ENCODE results near the gene BET1L. TPM values are rescaled to one million over a fixed set of nuclear protein-coding genes. Genes with fewer than 3 reads are reported as not detected.
"Not testable (repeated sequence)": the region's sequence is repeated elsewhere in the genome, so short reads cannot be mapped to it uniquely, and the experiment has no call there.

Gene BET1L, protein sequence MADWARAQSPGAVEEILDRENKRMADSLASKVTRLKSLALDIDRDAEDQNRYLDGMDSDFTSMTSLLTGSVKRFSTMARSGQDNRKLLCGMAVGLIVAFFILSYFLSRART
- 20.8 and 22.6 TPM in 2 replicates for total RNA-seq (2014; rRNA removed; shearing (Covaris generic))

DNA sequence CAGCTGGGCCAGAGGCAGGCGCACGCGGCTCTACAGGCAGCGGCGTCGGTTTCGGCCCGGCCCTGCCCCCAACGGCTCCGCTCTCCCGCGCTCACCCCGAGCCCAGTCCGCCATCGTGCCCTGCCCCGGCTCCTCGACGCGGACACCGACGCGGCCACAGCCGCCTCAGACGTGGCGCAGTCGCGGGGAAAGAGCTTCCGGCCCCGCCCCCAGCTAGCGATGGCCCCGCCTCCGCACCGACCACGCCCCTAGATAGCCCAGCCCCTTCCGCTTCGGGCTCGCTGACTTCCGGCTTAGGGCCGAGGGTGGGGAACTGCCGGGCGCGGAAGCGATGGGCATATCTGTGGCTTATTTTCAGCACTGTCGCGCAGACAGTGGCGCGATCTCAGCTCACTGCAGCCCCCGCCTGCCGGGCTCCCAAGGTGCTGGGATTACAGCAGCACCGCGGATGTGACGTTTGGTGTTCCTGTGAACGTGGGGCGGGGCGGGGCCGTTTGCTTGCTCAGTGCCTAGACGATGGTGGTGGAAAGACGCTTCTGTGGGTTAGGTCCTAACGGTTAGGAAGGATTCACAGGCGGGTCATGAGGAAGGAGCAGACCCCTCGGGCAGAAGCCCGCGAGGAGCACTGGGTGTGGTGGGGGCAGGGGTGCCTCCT is at the start of gene BET1L, which contains the start of gene RIC8A:
BET1L (minus strand) TSS at position 192 of the 655 bp plus-strand sequence; CDS start at position 114, 78 bp downstream.
RIC8A (plus strand) TSS at position 501 of the 655 bp plus-strand sequence. CDS start 1,147 bp downstream, outside the sequence.
- Histone ChIP-seq H3K27ac (peak within 1 kb of the TSS; percentile 66), H3K36me3 (peaks cover 30% of the 10 kb centered on the region), H3K27me3 (no peaks in the 10 kb centered on the region), H3K4me1 (peaks cover 21% of the 10 kb centered on the region), H3K9me3 (replicated peaks) (no peaks in the 10 kb centered on the region), H3K4me3 (peak within 1 kb of the TSS; percentile 88)
- DNase-seq, result peak; percentile 95 to 96

GRCh38 chr11:255816-256215 is 48.6 kb upstream of the BET1L start:
- Histone ChIP-seq H3K4me1 (no peaks in the 10 kb centered on the region), H3K36me3 (peaks cover 20% of the 10 kb centered on the region; the same call in 1 of the 2 replicates), H3K27ac (no peak overlapping the region), H3K4me3 (no peak overlapping the region), H3K27me3 (no peaks in the 10 kb centered on the region), H3K9me3 (replicated peaks) (no peaks in the 10 kb centered on the region)
- no peak for DNase-seq

- Histone ChIP-seq H3K9me3 (replicated peaks) (no peaks in the 10 kb centered on the region), H3K27me3 (no peaks in the 10 kb centered on the region), H3K36me3 (peaks cover 25% of the 10 kb centered on the region), H3K4me1 (no peaks in the 10 kb centered on the region), H3K4me3 (no peak overlapping the region), H3K27ac (no peak overlapping the region)
- DNase-seq, result no peak
These were observed 48.0 kb upstream of the BET1L start for GRCh38 chr11:255176-255575.

GRCh38 chr11:253886-254270 is 46.7 kb upstream of the BET1L start:
- Histone ChIP-seq H3K36me3 (peaks cover 31% of the 10 kb centered on the region), H3K4me1 (no peaks in the 10 kb centered on the region), H3K27ac (no peak overlapping the region), H3K4me3 (no peak overlapping the region), H3K27me3 (no peaks in the 10 kb centered on the region), H3K9me3 (replicated peaks) (no peaks in the 10 kb centered on the region)
- DNase-seq, result no peak

GRCh38 chr11:253160-253885 is 46.1 kb upstream of the BET1L start:
- Histone ChIP-seq H3K27ac (no peak overlapping the region), H3K36me3 (peaks cover 36% of the 10 kb centered on the region), H3K9me3 (replicated peaks) (no peaks in the 10 kb centered on the region), H3K4me1 (no peaks in the 10 kb centered on the region), H3K4me3 (no peak overlapping the region), H3K27me3 (no peaks in the 10 kb centered on the region)
- DNase-seq, result peak; percentile 22 to 34

DNA sequence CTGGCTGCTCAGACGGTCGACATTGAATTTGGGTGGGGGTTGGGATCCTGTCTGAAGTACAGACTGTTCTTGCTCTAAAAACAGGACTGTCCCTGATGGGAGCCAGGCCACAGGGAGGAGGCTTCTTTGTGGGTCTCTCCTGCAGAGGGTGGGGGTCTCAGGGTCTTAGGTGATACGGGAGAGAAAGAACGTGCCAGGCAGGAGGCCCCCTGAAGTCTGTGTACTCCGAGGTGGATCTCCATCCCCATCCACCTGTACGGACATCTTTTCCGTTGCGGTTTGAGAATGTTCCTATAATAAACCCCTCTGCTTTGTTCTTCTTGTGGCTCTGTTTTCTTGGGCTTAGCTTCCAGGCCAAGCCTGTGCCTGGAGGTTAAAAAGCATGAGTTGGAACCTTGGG is 45.5 kb upstream of the BET1L start:
- no peaks in the 10 kb centered on the region for H3K9me3 ChIP-seq (replicated peaks)
- H3K4me1 ChIP-seq, result no peaks in the 10 kb centered on the region
- H3K36me3 ChIP-seq, result peaks cover 42% of the 10 kb centered on the region
- H3K27ac ChIP-seq, result no peak overlapping the region
- no peak overlapping the region for H3K4me3 ChIP-seq
- no peaks in the 10 kb centered on the region for H3K27me3 ChIP-seq
- DNase-seq, result no peak

- Histone ChIP-seq H3K4me3 (no peak overlapping the region), H3K27ac (no peak overlapping the region)
- no peak for DNase-seq
These were observed 44.4 kb upstream of the BET1L start for GRCh38 chr11:251550-251949.

DNA sequence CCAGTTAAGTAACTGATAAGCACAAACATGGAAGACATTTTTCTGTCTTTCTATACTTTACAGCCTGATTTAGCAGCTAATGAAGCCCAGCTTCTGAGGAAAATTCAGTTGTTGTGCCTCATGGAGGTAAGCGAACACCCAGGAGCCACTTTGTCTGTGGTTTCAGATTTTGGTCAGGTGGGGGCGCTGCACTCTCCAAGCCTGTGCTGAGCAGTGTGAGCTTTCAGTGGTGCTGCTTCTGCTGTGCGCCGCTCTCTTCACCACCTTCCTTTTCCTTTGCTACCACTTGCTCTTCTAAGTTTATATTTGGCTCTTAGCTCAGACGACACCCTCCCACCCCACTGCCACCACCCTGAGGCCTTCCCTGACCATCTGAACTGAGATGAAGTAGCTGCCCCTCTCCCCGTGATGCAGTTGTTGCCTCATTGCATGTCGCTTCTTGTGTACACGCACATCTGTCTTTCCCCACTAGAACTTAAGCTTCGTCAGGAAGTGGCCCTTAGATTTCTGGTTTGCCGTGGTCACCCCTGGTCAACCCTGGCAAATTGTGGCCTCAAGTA is 43.6 kb upstream of the BET1L start:
- Histone ChIP-seq H3K36me3 (peaks cover 59% of the 10 kb centered on the region), H3K4me3 (no peak overlapping the region), H3K27ac (no peak overlapping the region), H3K9me3 (replicated peaks) (no peaks in the 10 kb centered on the region), H3K4me1 (no peaks in the 10 kb centered on the region), H3K27me3 (no peaks in the 10 kb centered on the region)
- peak; percentile 42 to 74 for DNase-seq

More at GRCh38 chr11:251550-251949, 44.4 kb upstream of the BET1L start:
- Histone ChIP-seq H3K36me3 (peaks cover 53% of the 10 kb centered on the region), H3K27me3 (no peaks in the 10 kb centered on the region), H3K4me1 (no peaks in the 10 kb centered on the region), H3K9me3 (replicated peaks) (no peaks in the 10 kb centered on the region)

- Histone ChIP-seq H3K4me3 (no peak overlapping the region), H3K4me1 (no peaks in the 10 kb centered on the region), H3K36me3 (peaks cover 62% of the 10 kb centered on the region), H3K27ac (no peak overlapping the region), H3K9me3 (replicated peaks) (no peaks in the 10 kb centered on the region), H3K27me3 (no peaks in the 10 kb centered on the region)
- no peak for DNase-seq
These were observed 43.1 kb upstream of the BET1L start for GRCh38 chr11:250274-250673.

DNA sequence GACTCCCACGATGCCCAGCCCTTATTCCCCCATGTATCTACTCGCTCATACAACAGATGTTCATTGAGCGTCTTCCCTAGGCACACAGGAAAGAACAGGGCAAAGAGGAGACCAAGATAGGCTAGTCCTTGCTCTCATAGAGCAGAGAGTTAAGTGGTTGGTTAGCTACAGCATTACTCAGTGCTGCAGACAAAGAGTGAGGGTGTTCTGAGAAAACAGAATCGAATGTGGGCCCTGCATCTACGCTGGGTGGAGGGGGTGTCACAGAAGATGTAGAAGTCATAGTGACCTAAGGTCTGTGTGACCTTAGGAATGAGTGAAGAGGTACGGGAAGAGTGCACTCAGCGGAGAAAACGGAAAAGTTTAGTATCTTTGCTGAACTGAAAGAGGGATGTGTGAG is 41.9 kb upstream of the BET1L start:
- Histone ChIP-seq H3K9me3 (replicated peaks) (no peaks in the 10 kb centered on the region), H3K36me3 (peaks cover 71% of the 10 kb centered on the region), H3K4me1 (no peaks in the 10 kb centered on the region), H3K27ac (no peak overlapping the region), H3K4me3 (no peak overlapping the region), H3K27me3 (no peaks in the 10 kb centered on the region)
- DNase-seq, result no peak

- no peak overlapping the region for H3K27ac ChIP-seq
- no peaks in the 10 kb centered on the region for H3K4me1 ChIP-seq
- H3K36me3 ChIP-seq, result peaks cover 56% of the 10 kb centered on the region
- H3K9me3 ChIP-seq (replicated peaks), result no peaks in the 10 kb centered on the region
- no peaks in the 10 kb centered on the region for H3K27me3 ChIP-seq
- no peak overlapping the region for H3K4me3 ChIP-seq
- DNase-seq, result no peak
These were observed 37.2 kb upstream of the BET1L start for GRCh38 chr11:244376-244775.

GRCh38 chr11:241634-242033 is 34.4 kb upstream of the BET1L start:
- Histone ChIP-seq H3K9me3 (replicated peaks) (no peaks in the 10 kb centered on the region), H3K27ac (no peak overlapping the region), H3K36me3 (peaks cover 35% of the 10 kb centered on the region), H3K4me3 (no peak overlapping the region), H3K4me1 (peaks cover 5% of the 10 kb centered on the region; the same call in 1 of the 2 replicates), H3K27me3 (no peaks in the 10 kb centered on the region)
- no peak for DNase-seq

DNA sequence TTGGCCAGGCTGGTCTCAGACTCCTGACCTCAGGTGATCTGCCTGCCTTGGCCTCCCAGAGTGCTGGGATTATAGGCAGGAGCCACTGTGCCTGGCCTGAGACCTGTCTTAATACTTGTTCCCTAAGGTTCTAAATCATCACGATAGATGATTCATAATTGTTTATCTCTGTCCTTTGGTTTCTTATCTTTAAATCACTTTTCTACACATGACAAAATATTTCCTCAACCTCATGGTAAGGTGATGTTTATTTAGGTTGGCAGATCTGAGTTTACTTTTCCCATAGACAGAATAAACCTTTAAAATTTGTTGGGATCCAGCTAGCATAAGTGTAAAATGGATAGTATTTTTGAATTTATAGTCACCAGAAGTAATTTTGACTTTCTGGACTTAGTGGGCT is 33.1 kb upstream of the BET1L start:
- DNase-seq, result no peak
- Histone ChIP-seq H3K27me3 (no peaks in the 10 kb centered on the region), H3K36me3 (peaks cover 25% of the 10 kb centered on the region), H3K27ac (no peak overlapping the region), H3K4me1 (peaks cover 5% of the 10 kb centered on the region), H3K9me3 (replicated peaks) (no peaks in the 10 kb centered on the region), H3K4me3 (no peak overlapping the region)

DNA sequence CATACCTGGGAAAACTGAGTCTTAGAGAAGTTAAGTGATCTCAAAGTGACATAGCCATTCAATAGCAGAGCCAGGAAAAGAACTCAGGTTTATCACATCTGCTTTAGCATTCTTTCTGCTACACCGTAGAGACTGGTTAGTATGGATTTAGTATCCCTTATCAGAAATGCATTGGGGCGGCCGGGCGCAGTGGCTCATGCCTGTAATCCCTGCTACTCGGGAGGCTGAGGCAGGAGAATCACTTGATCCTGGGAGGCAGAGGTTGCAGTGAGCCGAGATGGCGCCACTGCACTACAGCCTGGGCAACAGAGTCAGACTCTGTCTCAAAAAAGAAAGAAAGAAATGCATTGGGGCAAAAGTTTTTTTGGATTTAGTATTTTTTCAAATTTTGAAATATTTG is 31.1 kb upstream of the BET1L start:
- H3K4me1 ChIP-seq; H3K4me3 ChIP-seq; DNase-seq; H3K27me3 ChIP-seq; H3K27ac ChIP-seq; H3K9me3 ChIP-seq (replicated peaks): not testable (repeated sequence)
- H3K36me3 ChIP-seq, result peaks cover 14% of the 10 kb centered on the region

Data from SJCRH30 (cell line).